ENCODE data around the gene NPAS3.

NPAS3 gene

GRCh38 chr14:33201116-33201515, 262.4 kb downstream of the NPAS3 start:
- no peak overlapping the region for H3K4me3 ChIP-seq (replicated peaks; ENCODE audit: insufficient read depth, low read length)
- H3K27me3 ChIP-seq (ENCODE audit: insufficient read depth, poor library complexity, severe bottlenecking): no peaks in the 10 kb centered on the region
- TF ChIP-seq REST (IDR thresholded peaks at IDR 0.05; ENCODE audit: insufficient replicate concordance, low read depth): no peak
- TF ChIP-seq POLR2AphosphoS5 (IDR thresholded peaks at IDR 0.05; ENCODE audit: low read depth): no peak
- no peak overlapping the region for H3K27ac ChIP-seq (replicated peaks)
- no peak for DNase-seq (ENCODE audit: low read depth in 1 of 2, low spot score in 1 of 2)

- no peak overlapping the region for H3K4me3 ChIP-seq (replicated peaks; ENCODE audit: insufficient read depth, low read length)
- H3K27me3 ChIP-seq (ENCODE audit: insufficient read depth, poor library complexity, severe bottlenecking): no peaks in the 10 kb centered on the region
- H3K27ac ChIP-seq (replicated peaks): no peak overlapping the region
- no peak for DNase-seq (ENCODE audit: low read depth in 1 of 2, low spot score in 1 of 2)
- no peak for TF ChIP-seq POLR2AphosphoS5 (IDR thresholded peaks at IDR 0.05; ENCODE audit: low read depth)
These were observed 268.3 kb downstream of the NPAS3 start for GRCh38 chr14:33206981-33207380.

GRCh38 chr14:33207467-33208017, 268.9 kb downstream of the NPAS3 start:
- H3K27ac ChIP-seq (replicated peaks): no peak overlapping the region
- TF ChIP-seq SPI1 (IDR thresholded peaks at IDR 0.05; ENCODE audit: borderline replicate concordance, low read depth) (no peak), POLR2AphosphoS5 (IDR thresholded peaks at IDR 0.05; ENCODE audit: low read depth) (no peak), CTCF (IDR thresholded peaks at IDR 0.05; ENCODE audit: insufficient read depth, low read length) (no peak), GABPA (IDR thresholded peaks at IDR 0.05; ENCODE audit: low read depth) (no peak), REST (IDR thresholded peaks at IDR 0.05; ENCODE audit: insufficient replicate concordance, low read depth) (no peak)
- no peaks in the 10 kb centered on the region for H3K27me3 ChIP-seq (ENCODE audit: insufficient read depth, poor library complexity, severe bottlenecking)
- DNase-seq (ENCODE audit: low read depth in 1 of 2, low spot score in 1 of 2): no peak
- no peak overlapping the region for H3K4me3 ChIP-seq (replicated peaks; ENCODE audit: insufficient read depth, low read length)

GRCh38 chr14:33210311-33210710, 271.6 kb downstream of the NPAS3 start:
- DNase-seq (ENCODE audit: low read depth in 1 of 2, low spot score in 1 of 2): no peak
- TF ChIP-seq REST (IDR thresholded peaks at IDR 0.05; ENCODE audit: insufficient replicate concordance, low read depth) (peak; percentile 94), POLR2AphosphoS5 (IDR thresholded peaks at IDR 0.05; ENCODE audit: low read depth) (no peak)
- no peak overlapping the region for H3K27ac ChIP-seq (replicated peaks)
- H3K27me3 ChIP-seq (ENCODE audit: insufficient read depth, poor library complexity, severe bottlenecking): no peaks in the 10 kb centered on the region
- H3K4me3 ChIP-seq (replicated peaks; ENCODE audit: insufficient read depth, low read length): no peak overlapping the region

- H3K27ac ChIP-seq (replicated peaks): no peak overlapping the region
- no peaks in the 10 kb centered on the region for H3K27me3 ChIP-seq (ENCODE audit: insufficient read depth, poor library complexity, severe bottlenecking)
- no peak overlapping the region for H3K4me3 ChIP-seq (replicated peaks; ENCODE audit: insufficient read depth, low read length)
- TF ChIP-seq REST (IDR thresholded peaks at IDR 0.05; ENCODE audit: insufficient replicate concordance, low read depth): no peak
- TF ChIP-seq POLR2AphosphoS5 (IDR thresholded peaks at IDR 0.05; ENCODE audit: low read depth): no peak
- TF ChIP-seq CTCF (IDR thresholded peaks at IDR 0.05; ENCODE audit: insufficient read depth, low read length): no peak
- TF ChIP-seq GABPA (IDR thresholded peaks at IDR 0.05; ENCODE audit: low read depth): no peak
- DNase-seq (ENCODE audit: low read depth in 1 of 2, low spot score in 1 of 2): no peak
These were observed 279.3 kb downstream of the NPAS3 start for GRCh38 chr14:33218026-33218425.

Data from HL-60 (cell line).